Breast epithelium (tissue), 3 donors: ENCODE measurements around the gene TRIM63.

ENCODE experiments used
- POLR2A ChIP-seq: fragments of 450-650 bp; IDR thresholded peaks from one replicate; pipeline ENCODE4 v1.6.1; 2016; ENCODE audit warnings: antibody characterized with exemption, mild to moderate bottlenecking, moderate library complexity
- TF ChIP-seq, protein P1 (sequence below), 3 donors: fragments of 450-650 bp; IDR thresholded peaks; one replicate each; pipeline ENCODE4 v1.5.1; 2016 to 2017; ENCODE audit warnings: antibody characterized with exemption in 3 of 3, mild to moderate bottlenecking in 3 of 3, moderate library complexity in 3 of 3

DNA sequence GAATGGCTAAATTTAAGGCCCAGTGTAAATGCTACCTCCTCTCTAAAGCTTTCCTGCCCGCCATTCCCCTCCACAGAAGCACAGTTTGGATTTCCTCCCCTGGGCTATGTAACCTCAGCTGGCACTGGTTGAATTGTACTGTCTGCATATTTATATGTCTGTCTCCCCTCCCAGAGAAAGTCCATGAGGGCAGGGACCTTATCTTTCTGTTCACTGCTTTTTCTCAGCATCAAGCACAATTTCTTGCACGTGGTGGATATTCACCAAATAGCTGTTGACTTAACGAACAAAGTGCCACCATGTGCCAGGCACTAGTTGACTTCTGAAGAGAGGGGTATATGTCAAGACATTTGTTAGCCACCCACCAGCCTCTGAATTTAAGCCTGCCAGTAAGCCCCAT lies 34.7 kb upstream of the TRIM63 start:
- TF ChIP-seq, protein P1, sequence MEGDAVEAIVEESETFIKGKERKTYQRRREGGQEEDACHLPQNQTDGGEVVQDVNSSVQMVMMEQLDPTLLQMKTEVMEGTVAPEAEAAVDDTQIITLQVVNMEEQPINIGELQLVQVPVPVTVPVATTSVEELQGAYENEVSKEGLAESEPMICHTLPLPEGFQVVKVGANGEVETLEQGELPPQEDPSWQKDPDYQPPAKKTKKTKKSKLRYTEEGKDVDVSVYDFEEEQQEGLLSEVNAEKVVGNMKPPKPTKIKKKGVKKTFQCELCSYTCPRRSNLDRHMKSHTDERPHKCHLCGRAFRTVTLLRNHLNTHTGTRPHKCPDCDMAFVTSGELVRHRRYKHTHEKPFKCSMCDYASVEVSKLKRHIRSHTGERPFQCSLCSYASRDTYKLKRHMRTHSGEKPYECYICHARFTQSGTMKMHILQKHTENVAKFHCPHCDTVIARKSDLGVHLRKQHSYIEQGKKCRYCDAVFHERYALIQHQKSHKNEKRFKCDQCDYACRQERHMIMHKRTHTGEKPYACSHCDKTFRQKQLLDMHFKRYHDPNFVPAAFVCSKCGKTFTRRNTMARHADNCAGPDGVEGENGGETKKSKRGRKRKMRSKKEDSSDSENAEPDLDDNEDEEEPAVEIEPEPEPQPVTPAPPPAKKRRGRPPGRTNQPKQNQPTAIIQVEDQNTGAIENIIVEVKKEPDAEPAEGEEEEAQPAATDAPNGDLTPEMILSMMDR (IDR thresholded peaks at IDR 0.05): no peak
- no peak for TF ChIP-seq POLR2A
